Activated naive CD4-positive, alpha-beta T cell treated with Interleukin-2 at 50 U/mL for 16 hours (primary cell): Measurements from ENCODE around the gene PHRF1.

Experiments used
- DNase-seq: peaks from one replicate; pipeline ENCODE4 v3.0.0-alpha.2; 2020

Gene PHRF1

DNA sequence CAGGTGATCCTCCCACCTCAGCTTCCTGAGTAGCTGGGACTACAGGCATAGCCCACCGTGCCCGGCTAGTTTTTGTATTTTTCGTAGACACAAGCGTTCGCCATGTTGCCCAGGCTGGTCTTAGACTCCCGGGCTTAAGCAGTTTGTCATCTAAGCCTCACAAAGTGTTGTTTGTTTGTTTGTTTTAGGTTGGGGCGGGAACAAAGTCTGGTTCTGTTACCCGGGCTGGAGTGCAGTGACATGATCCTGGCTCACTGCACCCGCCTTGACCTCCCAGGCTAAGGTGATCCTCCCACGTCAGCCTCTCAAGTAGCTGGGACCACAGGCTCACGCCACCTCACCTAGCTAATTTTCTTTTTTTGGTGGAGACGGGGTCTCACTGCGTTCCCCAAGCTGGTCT, 26.9 kb downstream of the PHRF1 start:
- no peak for DNase-seq

- no peak for DNase-seq
Measured at GRCh38 chr11:605286-606129, 29.2 kb downstream of the PHRF1 start.

GRCh38 chr11:606245-606644, 30.0 kb downstream of the PHRF1 start:
- no peak for DNase-seq

GRCh38 chr11:607020-607780, 30.9 kb downstream of the PHRF1 start:
- no peak for DNase-seq

DNA sequence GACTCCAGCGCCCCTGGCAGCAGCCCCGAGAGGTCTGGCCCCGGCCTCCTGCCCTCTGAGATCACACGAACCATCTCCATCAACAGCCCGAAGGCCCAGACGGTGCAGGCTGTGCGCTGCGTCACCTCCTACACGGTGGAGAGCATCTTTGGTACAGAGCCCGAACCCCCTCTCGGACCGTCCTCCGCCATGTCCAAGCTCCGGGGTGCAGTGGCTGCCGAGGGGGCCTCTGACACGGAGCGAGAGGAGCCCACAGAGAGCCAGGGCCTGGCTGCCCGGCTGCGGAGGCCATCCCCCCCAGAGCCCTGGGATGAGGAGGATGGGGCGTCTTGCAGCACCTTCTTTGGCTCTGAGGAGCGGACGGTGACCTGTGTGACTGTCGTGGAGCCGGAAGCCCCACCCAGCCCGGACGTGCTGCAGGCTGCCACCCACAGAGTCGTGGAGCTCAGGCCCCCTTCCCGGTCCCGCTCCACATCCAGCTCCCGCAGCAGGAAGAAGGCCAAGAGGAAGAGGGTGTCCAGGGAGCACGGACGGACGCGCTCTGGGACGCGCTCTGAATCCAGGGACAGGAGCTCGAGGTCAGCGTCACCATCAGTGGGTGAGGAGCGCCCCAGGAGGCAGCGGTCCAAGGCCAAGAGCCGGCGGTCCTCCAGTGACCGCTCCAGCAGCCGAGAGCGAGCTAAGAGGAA, 31.8 kb downstream of the PHRF1 start:
- DNase-seq = no peak

GRCh38 chr11:608791-609251, 32.6 kb downstream of the PHRF1 start:
- no peak for DNase-seq

- no peak for DNase-seq
Measured at GRCh38 chr11:609341-609811, 33.1 kb downstream of the PHRF1 start.

DNA sequence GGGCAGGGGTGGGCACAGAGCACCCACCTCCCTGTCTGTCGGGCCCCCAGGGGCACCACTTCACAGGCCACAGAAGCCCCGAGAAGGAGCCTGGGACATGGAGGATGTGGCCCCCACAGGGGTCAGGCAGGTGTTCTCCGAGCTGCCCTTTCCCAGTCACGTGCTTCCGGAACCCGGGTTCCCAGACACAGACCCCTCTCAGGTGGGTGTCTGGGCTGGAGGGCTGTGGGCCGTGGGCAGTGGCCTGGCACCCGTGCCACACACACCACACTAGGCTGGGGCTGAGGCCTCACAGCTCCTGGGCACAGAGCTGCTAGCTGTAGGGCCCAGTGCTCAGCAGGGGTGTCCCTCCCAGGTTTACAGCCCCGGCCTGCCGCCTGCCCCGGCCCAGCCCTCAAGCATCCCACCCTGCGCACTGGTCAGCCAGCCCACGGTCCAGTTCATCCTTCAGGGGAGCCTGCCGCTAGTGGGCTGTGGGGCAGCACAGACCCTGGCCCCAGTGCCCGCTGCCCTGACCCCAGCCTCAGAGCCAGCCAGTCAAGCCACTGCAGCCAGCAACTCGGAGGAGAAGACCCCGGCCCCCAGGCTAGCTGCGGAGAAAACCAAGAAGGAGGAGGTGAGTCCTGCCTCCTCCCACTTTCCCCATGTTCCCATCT, 34.0 kb downstream of the PHRF1 start:
- no peak for DNase-seq

GRCh38 chr11:611001-611996, 35.0 kb downstream of the PHRF1 start:
- no peak for DNase-seq

DNA sequence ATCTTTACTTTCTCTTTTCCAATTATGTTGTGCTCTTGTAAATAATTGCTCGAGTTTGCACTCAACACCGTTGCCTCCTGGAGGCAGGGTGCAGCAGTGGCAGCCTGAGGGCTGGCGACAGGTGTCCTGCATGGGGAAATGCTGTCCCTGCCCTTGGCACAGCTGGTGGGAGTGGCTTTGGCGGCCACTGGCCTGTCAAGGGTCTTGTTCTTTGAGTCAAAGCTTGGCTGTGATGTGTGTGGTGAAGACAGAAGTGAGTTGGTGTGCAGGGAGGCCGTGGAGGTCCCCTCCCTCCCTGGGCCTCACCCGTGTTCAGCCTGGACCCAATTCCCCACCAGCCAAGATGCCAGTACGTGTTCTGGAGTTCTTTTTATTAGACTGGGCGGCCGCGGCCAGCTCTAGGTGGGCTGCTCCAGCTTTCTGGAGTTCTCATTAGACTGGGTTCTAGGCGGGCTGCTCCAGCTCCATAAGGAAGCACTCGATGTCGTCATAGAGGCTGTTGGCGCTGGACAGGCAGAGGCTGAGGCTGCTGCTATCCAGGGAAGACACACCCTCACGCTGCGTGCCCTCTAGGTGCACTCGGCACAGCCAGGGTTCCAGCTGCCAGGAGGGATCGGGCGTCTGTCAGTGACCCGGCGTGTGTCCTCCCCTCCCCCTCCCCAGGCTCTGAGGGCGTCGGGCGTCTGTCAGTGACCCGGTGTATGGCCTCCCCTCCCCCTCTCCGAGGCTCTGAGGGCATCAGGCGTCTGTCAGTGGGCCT, 36.1 kb downstream of the PHRF1 start:
- no peak for DNase-seq

DNA sequence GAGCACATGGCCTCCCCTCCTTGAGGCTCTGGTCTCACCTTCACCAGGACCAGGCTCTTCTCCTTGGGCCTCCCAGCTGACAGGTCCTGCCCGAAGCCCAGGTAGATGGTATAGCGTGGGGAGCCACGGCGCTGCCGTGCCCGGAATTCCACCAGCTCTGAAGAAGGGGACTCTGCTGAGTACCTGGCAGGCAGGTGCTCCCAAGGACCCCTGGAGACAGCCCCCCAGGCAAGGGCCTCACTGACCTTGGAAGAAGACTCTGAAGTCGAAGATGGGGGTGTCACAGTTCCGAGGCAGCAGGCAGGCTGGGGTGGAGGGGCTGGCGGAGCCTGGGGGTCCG, 36.7 kb downstream of the PHRF1 start:
- no peak for DNase-seq

DNA sequence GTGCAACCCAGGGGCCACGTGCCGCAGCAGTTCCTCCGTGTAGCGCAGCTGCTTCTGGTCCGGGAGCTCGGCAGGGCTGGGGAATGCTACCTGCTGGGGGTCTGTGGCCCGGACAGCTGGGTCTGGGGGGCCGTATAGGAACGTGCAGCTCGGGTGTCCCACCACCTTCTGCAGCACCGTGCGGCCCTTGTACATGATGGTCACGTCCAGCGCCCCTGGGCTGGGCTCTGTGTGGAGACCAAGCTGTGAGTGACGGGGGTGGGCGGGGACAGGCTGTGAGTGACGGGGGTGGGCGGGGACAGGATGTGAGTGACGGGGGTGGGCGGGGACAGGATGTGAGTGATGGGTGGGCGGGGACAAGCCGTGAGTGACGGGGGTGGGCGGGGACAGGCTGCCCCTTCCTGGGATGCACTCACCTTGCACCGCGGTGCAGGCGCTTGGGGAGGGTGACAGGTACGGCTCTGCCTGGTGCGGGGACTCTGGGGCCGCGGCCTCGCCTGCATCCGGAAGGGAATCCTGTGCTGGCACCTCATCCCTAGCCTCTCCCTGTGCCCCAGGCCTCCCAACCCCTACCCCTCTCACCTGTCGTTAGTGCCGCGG, 37.2 kb downstream of the PHRF1 start:
- peak; percentile 76 for DNase-seq

DNA sequence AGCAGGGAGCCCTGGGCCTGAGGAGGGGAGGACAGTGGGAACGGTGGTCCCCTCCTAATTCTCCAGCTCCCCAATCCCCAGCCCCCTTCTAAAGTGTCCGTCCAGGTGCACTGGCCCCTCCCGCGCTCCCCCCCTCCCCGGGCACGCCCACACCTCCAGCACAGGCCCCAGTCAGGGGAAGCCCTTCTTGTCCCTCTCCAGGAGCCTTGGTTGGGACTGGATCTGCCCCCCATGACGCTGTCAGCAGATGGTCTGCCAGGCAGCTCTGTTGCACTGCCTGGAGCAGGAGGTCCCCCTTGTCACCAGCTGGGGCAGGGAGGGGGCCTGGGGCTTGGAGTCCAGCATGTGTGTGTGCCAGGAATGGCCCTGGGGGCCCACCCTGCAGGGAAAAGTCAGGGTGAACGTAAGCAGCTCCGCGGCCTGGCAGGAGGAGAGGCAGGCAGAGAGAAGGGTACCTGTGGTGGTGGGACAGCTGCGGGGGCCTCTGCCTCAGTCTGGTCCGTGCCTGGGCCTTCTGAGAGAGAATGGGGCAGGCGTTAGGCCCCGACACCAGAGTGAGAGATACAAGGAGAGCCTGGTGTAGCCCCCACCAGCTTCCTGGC, 37.9 kb downstream of the PHRF1 start:
- no peak for DNase-seq

DNA sequence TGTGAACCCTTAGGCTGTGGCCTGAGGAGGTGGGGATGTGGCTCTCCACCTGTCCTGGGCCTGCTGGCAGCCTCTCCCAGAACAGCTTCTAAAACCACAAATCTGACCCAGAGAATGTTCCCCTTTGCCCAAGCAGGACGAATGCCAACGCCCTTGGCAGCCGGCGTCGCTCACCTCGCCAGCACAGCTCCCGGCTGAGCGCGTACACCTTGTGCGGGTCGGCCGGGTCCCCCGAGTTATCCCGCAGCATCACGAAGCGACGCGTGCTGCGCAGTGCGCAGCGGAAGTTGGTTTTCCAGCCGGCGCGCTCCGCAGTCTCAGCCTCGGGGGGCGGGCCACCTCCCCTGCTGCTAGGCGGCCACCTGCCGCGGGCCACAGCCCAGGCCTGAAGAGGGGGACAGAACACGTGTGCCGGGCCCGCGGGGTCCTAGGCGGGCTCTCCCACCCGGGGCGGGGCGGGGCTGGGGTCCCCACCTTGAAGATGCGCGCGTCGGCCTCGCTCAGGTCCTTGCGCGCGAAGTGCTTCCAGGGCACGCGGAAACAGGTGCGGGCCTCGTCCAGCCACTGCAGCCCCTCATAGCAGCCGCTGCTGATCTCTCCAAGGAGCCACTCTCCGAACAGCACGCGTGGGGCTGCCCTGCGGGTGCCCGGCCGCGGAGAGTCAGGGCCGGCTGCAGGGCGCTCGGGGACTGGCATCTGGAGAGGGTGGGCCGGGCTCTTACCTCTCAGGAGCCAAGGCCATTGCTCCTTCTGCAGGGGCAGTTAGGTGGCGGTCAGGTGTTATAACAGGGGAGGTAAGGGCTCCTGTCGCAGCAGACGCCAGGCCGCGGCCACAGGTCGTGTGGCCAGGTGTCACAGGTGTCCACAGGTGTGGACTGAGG, 38.6 kb downstream of the PHRF1 start:
- no peak for DNase-seq

GRCh38 chr11:615504-616319, 39.4 kb downstream of the PHRF1 start, which contains the start of gene IRF7:
IRF7 (minus strand) TSS chr11:615950; CDS start chr11:615364, 586 bp downstream.
- peak; percentile 86 for DNase-seq

DNA sequence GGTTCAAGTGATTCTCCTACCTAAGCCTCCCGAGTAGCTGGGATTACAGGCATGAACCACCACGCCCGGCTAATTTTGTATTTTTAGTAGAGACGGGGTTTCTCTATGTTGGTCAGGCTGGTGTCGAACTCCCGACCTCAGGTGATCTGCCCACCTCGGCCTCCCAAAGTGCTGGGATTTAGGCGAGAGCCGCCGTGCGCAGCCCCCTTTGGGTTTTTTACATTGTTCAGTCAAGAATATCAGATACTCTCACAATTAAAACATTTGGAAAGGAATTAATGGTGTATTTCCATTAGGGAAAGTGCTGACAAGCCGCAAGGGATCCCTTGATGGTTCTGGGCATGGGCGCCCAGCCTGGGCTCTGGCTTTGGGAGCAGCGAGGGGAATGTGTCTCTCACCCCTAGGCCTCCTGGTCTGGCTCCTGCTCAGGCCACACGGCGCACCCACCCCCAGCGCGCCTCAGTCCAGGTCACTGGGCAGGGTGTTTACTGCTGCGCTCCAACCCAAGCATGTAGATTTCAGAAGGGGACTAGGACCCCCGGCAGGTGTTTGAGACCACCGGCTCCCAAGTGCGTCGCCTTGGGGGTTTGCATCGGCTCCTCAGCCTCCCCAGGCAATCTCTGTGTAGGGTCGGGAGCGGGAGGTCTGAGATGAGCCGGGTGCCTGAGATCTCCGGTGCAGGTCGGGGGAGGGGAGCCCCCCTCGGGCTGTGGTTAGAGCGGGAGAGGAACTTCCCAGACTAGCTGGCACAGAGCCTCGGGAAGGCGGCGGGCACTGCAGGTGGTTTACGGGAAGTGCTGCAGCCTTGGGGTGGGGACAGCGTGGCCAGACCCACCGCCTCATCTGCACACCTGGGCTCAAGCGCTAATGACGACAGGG, 40.3 kb downstream of the PHRF1 start:
- no peak for DNase-seq
